Suprapubic skin (tissue), 4 donors: ENCODE data around the gene DNAJB12. TPM values are rescaled to one million over a fixed set of nuclear protein-coding genes. Genes with fewer than 3 reads are reported as not detected.
"Not testable (repeated sequence)": the region's sequence is repeated elsewhere in the genome, so short reads cannot be mapped to it uniquely, and the experiment has no call there.

ENCODE experiments used
- DNase-seq, 2 donors: peaks; one replicate each; pipeline ENCODE4 v3.0.0-alpha.2; 2019; ENCODE audit warnings: low spot score in 2 of 2
- H3K27ac ChIP-seq: fragments of 200-600 bp; sonication (generic); one replicate; pipeline ENCODE4 v1.5.1; 2019
- H3K27me3 ChIP-seq: fragments of 200-600 bp; sonication (generic); one replicate; pipeline ENCODE4 v1.5.1; 2019
- H3K36me3 ChIP-seq: fragments of 200-600 bp; sonication (generic); one replicate; pipeline ENCODE4 v1.5.1; 2019
- H3K4me1 ChIP-seq: fragments of 200-600 bp; sonication (generic); one replicate; pipeline ENCODE4 v1.5.1; 2019
- H3K4me3 ChIP-seq: fragments of 200-600 bp; sonication (generic); one replicate; pipeline ENCODE4 v1.5.1; 2019; ENCODE audit warnings: mild to moderate bottlenecking
- H3K9me3 ChIP-seq: fragments of 200-600 bp; sonication (generic); one replicate; pipeline ENCODE4 v1.5.1; 2019
- CTCF ChIP-seq, 2 donors: fragments of 200-600 bp in 1 of 2; fragments of 450-650 bp in 1 of 2; sonication (generic) in 1 of 2; IDR thresholded peaks; one replicate each; pipeline ENCODE4 v1.5.1; 2016 to 2019; ENCODE audit warnings: antibody characterized with exemption in 2 of 2, mild to moderate bottlenecking in 1 of 2, moderate library complexity in 1 of 2
- EP300 ChIP-seq: sonication (generic); formaldehyde crosslinking; IDR thresholded peaks from one replicate; pipeline ENCODE4 v1.6.1; 2017; ENCODE audit warnings: antibody characterized with exemption
- POLR2A ChIP-seq, 2 donors: fragments of 450-650 bp; IDR thresholded peaks; one replicate each; pipeline ENCODE4 v1.6.1; 2017; ENCODE audit warnings: antibody characterized with exemption in 2 of 2, mild to moderate bottlenecking in 2 of 2, moderate library complexity in 2 of 2
- POLR2AphosphoS5 ChIP-seq, 3 donors: sonication (generic); formaldehyde crosslinking; IDR thresholded peaks; one replicate each; pipeline ENCODE4 v1.6.1; 2017; ENCODE audit warnings: antibody characterized with exemption in 3 of 3
- WGBS: methylation state at CpG from one replicate; pipeline ENCODE4 v1.1.5; 2018; 5-methylcytosine and 5-hydroxymethylcytosine counted together
- total RNA-seq, 4 donors: library from RNA; depleted of rRNA; stranded (reverse); fragments of >200 nt; gene quantifications; one replicate each; pipeline ENCODE4 v1.1.0, GENCODE V29; 2016

DNAJB12 gene
- total RNA-seq, 4 donors from 2014 or later = 44.0 to 61.8 (median 46.7) TPM

GRCh38 chr10:72297281-72297804 lies 57.4 kb downstream of the DNAJB12 start:
- Histone ChIP-seq H3K36me3 (no peaks in the 10 kb centered on the region), H3K4me3 (peak overlapping the region; percentile 67), H3K4me1 (peaks cover 24% of the 10 kb centered on the region), H3K27me3 (no peaks in the 10 kb centered on the region), H3K27ac (peak overlapping the region; percentile 86), H3K9me3 (no peaks in the 10 kb centered on the region)
- DNase-seq = peak; percentile 94 to 95
- TF ChIP-seq EP300 = no peak
- no peak for TF ChIP-seq CTCF (IDR thresholded peaks at IDR 0.05)
- TF ChIP-seq POLR2A (IDR thresholded peaks at IDR 0.05) = peak in 1 of 2 donors; percentile 28
- peak in 1 of 3 donors; percentile 52 for TF ChIP-seq POLR2AphosphoS5 (IDR thresholded peaks at IDR 0.05)
- WGBS = 8% methylated on average over 30 of the region's 30 CpGs

GRCh38 chr10:72296829-72297280 lies 57.9 kb downstream of the DNAJB12 start:
- H3K36me3 ChIP-seq, H3K27me3 ChIP-seq, H3K9me3 ChIP-seq, DNase-seq: not testable (repeated sequence)
- peaks cover 26% of the 10 kb centered on the region for H3K4me1 ChIP-seq
- WGBS = 79% methylated on average over 19 of the region's 19 CpGs
- peak overlapping the region; percentile 43 for H3K27ac ChIP-seq
- peak overlapping the region; percentile 67 for H3K4me3 ChIP-seq

- 84% methylated on average over 5 of the region's 8 CpGs for WGBS
- TF ChIP-seq POLR2A (IDR thresholded peaks at IDR 0.05) (no peak), CTCF (IDR thresholded peaks at IDR 0.05) (no peak), POLR2AphosphoS5 (IDR thresholded peaks at IDR 0.05) (no peak), EP300 (no peak)
Observed at GRCh38 chr10:72295330-72295910, 59.3 kb downstream of the DNAJB12 start.

GRCh38 chr10:72292223-72292691 lies 62.5 kb downstream of the DNAJB12 start:
- WGBS = 43% methylated on average over 6 of the region's 6 CpGs
- Histone ChIP-seq H3K27ac (no peak overlapping the region), H3K27me3 (no peaks in the 10 kb centered on the region), H3K4me3 (no peak overlapping the region), H3K36me3 (no peaks in the 10 kb centered on the region), H3K9me3 (no peaks in the 10 kb centered on the region), H3K4me1 (peaks cover 13% of the 10 kb centered on the region)
- TF ChIP-seq POLR2AphosphoS5 (IDR thresholded peaks at IDR 0.05) = no peak
- TF ChIP-seq POLR2A (IDR thresholded peaks at IDR 0.05) = no peak
- no peak for TF ChIP-seq CTCF (IDR thresholded peaks at IDR 0.05)
- no peak for TF ChIP-seq EP300
- no peak for DNase-seq

More at GRCh38 chr10:72295330-72295910, 59.3 kb downstream of the DNAJB12 start:
- no peaks in the 10 kb centered on the region for H3K27me3 ChIP-seq
- no peaks in the 10 kb centered on the region for H3K36me3 ChIP-seq
- DNase-seq = no peak
- H3K4me3 ChIP-seq = no peak overlapping the region
- peaks cover 26% of the 10 kb centered on the region for H3K4me1 ChIP-seq
- no peaks in the 10 kb centered on the region for H3K9me3 ChIP-seq
- H3K27ac ChIP-seq = no peak overlapping the region

- no peaks in the 10 kb centered on the region for H3K36me3 ChIP-seq
- H3K27me3 ChIP-seq = no peaks in the 10 kb centered on the region
- 97% methylated on average over 2 of the region's 4 CpGs for WGBS
- H3K27ac ChIP-seq = no peak overlapping the region
- H3K9me3 ChIP-seq = no peaks in the 10 kb centered on the region
- DNase-seq = no peak
- H3K4me1 ChIP-seq = peaks cover 12% of the 10 kb centered on the region
- no peak overlapping the region for H3K4me3 ChIP-seq
- TF ChIP-seq CTCF (IDR thresholded peaks at IDR 0.05) (no peak), POLR2A (IDR thresholded peaks at IDR 0.05) (no peak), EP300 (no peak)
Observed at GRCh38 chr10:72291019-72291532, 63.6 kb downstream of the DNAJB12 start.
